MCF 10A (cell line): ENCODE results near the gene NFIB. TPM values are rescaled to one million over a fixed set of nuclear protein-coding genes. Genes with fewer than 3 reads are reported as not detected.

Experiments used
- BruUV-seq: library from RNA; stranded (reverse); fragments of 400-500 nt; replicated peaks from 2 replicates; lab custom pipeline; 2021; lab: Mats Ljungman, UMichigan
- CTCF ChIA-PET: fragments of 300-600 bp; sonication (Branson Sonifier 250); formaldehyde crosslinking; extraction: SDS; loops from one replicate; lab custom pipeline; 2021; ENCODE audit warnings: antibody characterized with exemption, inconsistent platforms; lab: Yijun Ruan, JAX
- POLR2A ChIA-PET: fragments of 300-600, 350-650 bp; sonication (Branson Sonifier 250); formaldehyde crosslinking; extraction: SDS; loops from one replicate; lab custom pipeline; 2020; ENCODE audit warnings: antibody characterized with exemption, inconsistent platforms; lab: Yijun Ruan, JAX
- DNase-seq: peaks from one replicate; pipeline ENCODE4 v3.0.0-alpha.2; 2018; ENCODE audit not compliant: unreplicated experiment
- H3K27ac Mint-ChIP-seq: one replicate; pipeline ENCODE4 v1.8.0; 2022; ENCODE audit warnings: mild to moderate bottlenecking, low read depth, mixed read lengths; ENCODE audit not compliant: unreplicated experiment
- H3K27me3 Mint-ChIP-seq: one replicate; pipeline ENCODE4 v1.8.0; 2022; ENCODE audit warnings: mixed read lengths; ENCODE audit not compliant: insufficient read depth, unreplicated experiment
- H3K36me3 Mint-ChIP-seq: one replicate; pipeline ENCODE4 v1.8.0; 2022; ENCODE audit warnings: mild to moderate bottlenecking, moderate library complexity, mixed read lengths; ENCODE audit not compliant: insufficient read depth, unreplicated experiment
- H3K4me1 Mint-ChIP-seq: one replicate; pipeline ENCODE4 v1.8.0; 2022; ENCODE audit warnings: mixed read lengths; ENCODE audit not compliant: insufficient read depth, unreplicated experiment
- H3K4me3 Mint-ChIP-seq: one replicate; pipeline ENCODE4 v1.8.0; 2022; ENCODE audit warnings: mild to moderate bottlenecking, moderate library complexity, mixed read lengths; ENCODE audit not compliant: unreplicated experiment
- H3K9me3 Mint-ChIP-seq: one replicate; pipeline ENCODE4 v1.8.0; 2022; ENCODE audit warnings: mixed read lengths; ENCODE audit not compliant: unreplicated experiment
- CTCF ChIP-seq: fragments of 200-600 bp; IDR thresholded peaks from one replicate; pipeline ENCODE4 v1.8.0; 2022; ENCODE audit warnings: antibody characterized with exemption, mild to moderate bottlenecking; ENCODE audit not compliant: unreplicated experiment
- intact Hi-C: fragments of 100-400 bp; cut with micrococcal nuclease; formaldehyde crosslinking; loops from 2 replicates; pipeline ENCODE4 v1.14.1; 2022
- total RNA-seq: library from RNA; stranded (reverse); gene quantifications from 2 replicates; pipeline ENCODE4 v1.2.3, GENCODE V29; 2022

The NFIB gene
- total RNA-seq, 1 experiment from 2014 or later, result 70.8 TPM

- H3K9me3 Mint-ChIP-seq, result no peaks in the 10 kb centered on the region
These were observed 30.7 kb downstream of the NFIB start for GRCh38 chr9:14283276-14283675.

GRCh38 chr9:14281876-14282275, 32.1 kb downstream of the NFIB start:
- Mint-ChIP-seq H3K4me3 (no peak overlapping the region), H3K4me1 (peaks cover 56% of the 10 kb centered on the region), H3K9me3 (no peaks in the 10 kb centered on the region), H3K27me3 (no peaks in the 10 kb centered on the region), H3K27ac (no peak overlapping the region), H3K36me3 (peaks cover 5% of the 10 kb centered on the region)
- DNase-seq, result no peak
- intact Hi-C loops, result no loop called here
- CTCF ChIA-PET, result interaction anchor here (0.5 kb wide), 1 partner anchor 33 kb away, joined by 5 read pairs; no protein-coding TSS in a partner anchor
- no TSS peak for BruUV-seq
- TF ChIP-seq CTCF, result no peak
- POLR2A ChIA-PET, result no interaction called here

More at GRCh38 chr9:14283276-14283675, 30.7 kb downstream of the NFIB start:
- peaks cover 7% of the 10 kb centered on the region for H3K36me3 Mint-ChIP-seq
- no TSS peak for BruUV-seq
- H3K27me3 Mint-ChIP-seq, result no peaks in the 10 kb centered on the region
- DNase-seq, result no peak
- CTCF ChIA-PET, result no interaction called here
- no peak overlapping the region for H3K4me3 Mint-ChIP-seq
- POLR2A ChIA-PET, result interaction anchor here (1.0 kb wide), 1 partner anchor 23 kb away, joined by 3 read pairs; no protein-coding TSS in a partner anchor
- H3K27ac Mint-ChIP-seq, result no peak overlapping the region
- intact Hi-C loops, result no loop called here
- no peak for TF ChIP-seq CTCF
- H3K4me1 Mint-ChIP-seq, result peaks cover 44% of the 10 kb centered on the region

- DNase-seq, result no peak
- H3K36me3 Mint-ChIP-seq, result no peaks in the 10 kb centered on the region
- TF ChIP-seq CTCF, result no peak
- no peaks in the 10 kb centered on the region for H3K9me3 Mint-ChIP-seq
- peaks cover 50% of the 10 kb centered on the region for H3K4me1 Mint-ChIP-seq
- intact Hi-C loops, result no loop called here
- H3K27me3 Mint-ChIP-seq, result no peaks in the 10 kb centered on the region
- no peak overlapping the region for H3K4me3 Mint-ChIP-seq
- ChIA-PET CTCF (interaction anchor here (0.5 kb wide), 1 partner anchor 33 kb away, joined by 5 read pairs; no protein-coding TSS in a partner anchor), POLR2A (interaction anchor here (0.7 to 1.3 kb wide), 3 partner anchors 20 to 118 kb away, joined by 3 to 6 read pairs (median 3); no protein-coding TSS in a partner anchor)
- BruUV-seq, result no TSS peak
- H3K27ac Mint-ChIP-seq, result no peak overlapping the region
These were observed 32.7 kb downstream of the NFIB start for GRCh38 chr9:14281136-14281795.

- Mint-ChIP-seq H3K27ac (no peak overlapping the region), H3K36me3 (peaks cover 8% of the 10 kb centered on the region), H3K4me3 (no peak overlapping the region), H3K9me3 (no peaks in the 10 kb centered on the region), H3K4me1 (peaks cover 57% of the 10 kb centered on the region), H3K27me3 (no peaks in the 10 kb centered on the region)
- ChIA-PET CTCF (no interaction called here), POLR2A (interaction anchor here (1.2 kb wide), 1 partner anchor 19 kb away, joined by 3 read pairs; no protein-coding TSS in a partner anchor)
- DNase-seq, result no peak
- no peak for TF ChIP-seq CTCF
- BruUV-seq, result no TSS peak
- intact Hi-C loops, result no loop called here
These were observed 34.3 kb downstream of the NFIB start for GRCh38 chr9:14279671-14280070.
